ENCODE results near the gene SPACA7. TPM values are rescaled to one million over a fixed set of nuclear protein-coding genes. Genes with fewer than 3 reads are reported as not detected.
"Not testable (repeated sequence)": the region's sequence is repeated elsewhere in the genome, so short reads cannot be mapped to it uniquely, and the experiment has no call there.

The SPACA7 gene
- total RNA-seq, 4 donors from 2014 or later, result not detected

GRCh38 chr13:112417079-112417478 is 40.9 kb downstream of the SPACA7 start:
- no peak for DNase-seq
- no peak overlapping the region for H3K27ac ChIP-seq
- no peaks in the 10 kb centered on the region for H3K4me1 ChIP-seq
- no peaks in the 10 kb centered on the region for H3K27me3 ChIP-seq
- no peak for TF ChIP-seq POLR2A (IDR thresholded peaks at IDR 0.05)
- no peak for TF ChIP-seq CTCF (IDR thresholded peaks at IDR 0.05)
- no peaks in the 10 kb centered on the region for H3K9me3 ChIP-seq
- no peaks in the 10 kb centered on the region for H3K36me3 ChIP-seq
- intact Hi-C loops (cut with DNase I; ENCODE audit: low total_unique reads), result no loop called here
- H3K4me3 ChIP-seq, result no peak overlapping the region

- Histone ChIP-seq H3K27ac (no peak overlapping the region), H3K4me1 (no peaks in the 10 kb centered on the region), H3K36me3 (no peaks in the 10 kb centered on the region), H3K27me3 (no peaks in the 10 kb centered on the region), H3K9me3 (no peaks in the 10 kb centered on the region), H3K4me3 (no peak overlapping the region)
- no peak for DNase-seq
- TF ChIP-seq POLR2A (IDR thresholded peaks at IDR 0.05) (no peak), CTCF (IDR thresholded peaks at IDR 0.05) (no peak)
- intact Hi-C loops (cut with DNase I; ENCODE audit: low total_unique reads), result no loop called here
Measured at GRCh38 chr13:112424098-112424497, 47.9 kb downstream of the SPACA7 start.

- H3K27ac ChIP-seq, result no peak overlapping the region
- no peak overlapping the region for H3K4me3 ChIP-seq
- H3K36me3 ChIP-seq, result no peaks in the 10 kb centered on the region
- TF ChIP-seq CTCF (IDR thresholded peaks at IDR 0.05) (no peak), POLR2A (IDR thresholded peaks at IDR 0.05) (no peak)
- H3K27me3 ChIP-seq, result no peaks in the 10 kb centered on the region
- intact Hi-C loops (cut with DNase I; ENCODE audit: low total_unique reads), result no loop called here
- H3K9me3 ChIP-seq, result no peaks in the 10 kb centered on the region
- DNase-seq, result no peak
- H3K4me1 ChIP-seq, result no peaks in the 10 kb centered on the region
Measured at GRCh38 chr13:112428704-112429103, 52.5 kb downstream of the SPACA7 start.

- intact Hi-C loops (cut with DNase I; ENCODE audit: low total_unique reads), result no loop called here
- no peak for DNase-seq
- no peaks in the 10 kb centered on the region for H3K36me3 ChIP-seq
- no peaks in the 10 kb centered on the region for H3K27me3 ChIP-seq
- TF ChIP-seq CTCF (IDR thresholded peaks at IDR 0.05) (no peak), POLR2A (IDR thresholded peaks at IDR 0.05) (no peak)
- no peaks in the 10 kb centered on the region for H3K4me1 ChIP-seq
- no peak overlapping the region for H3K4me3 ChIP-seq
- no peaks in the 10 kb centered on the region for H3K9me3 ChIP-seq
- H3K27ac ChIP-seq, result no peak overlapping the region
Measured at GRCh38 chr13:112431734-112432133, 55.6 kb downstream of the SPACA7 start.

- H3K27ac ChIP-seq; H3K4me3 ChIP-seq; H3K27me3 ChIP-seq; H3K4me1 ChIP-seq; H3K9me3 ChIP-seq; intact Hi-C loops (cut with DNase I; ENCODE audit: low total_unique reads); DNase-seq; H3K36me3 ChIP-seq: not testable (repeated sequence)
Measured at GRCh38 chr13:112432734-112433133, 56.6 kb downstream of the SPACA7 start.

GRCh38 chr13:112433517-112433916 is 57.4 kb downstream of the SPACA7 start:
- H3K27ac ChIP-seq; DNase-seq; H3K9me3 ChIP-seq; H3K27me3 ChIP-seq; H3K36me3 ChIP-seq; H3K4me3 ChIP-seq; H3K4me1 ChIP-seq; intact Hi-C loops (cut with DNase I; ENCODE audit: low total_unique reads): not testable (repeated sequence)

All from uterus (tissue), 4 donors.